HEK293 (cell line): ENCODE data around the gene CHRD.
"Not testable (repeated sequence)": the region's sequence is repeated elsewhere in the genome, so short reads cannot be mapped to it uniquely, and the experiment has no call there.

ENCODE experiments used
- CTCF ChIA-PET: fragments of 350-600 bp; formaldehyde crosslinking; extraction: SDS; loops from one replicate; lab custom pipeline; 2021; ENCODE audit warnings: antibody characterized with exemption; lab: Yijun Ruan, JAX
- POLR2A ChIA-PET: fragments of 300-600 bp; formaldehyde crosslinking; extraction: SDS; loops from one replicate; lab custom pipeline; 2020; ENCODE audit warnings: antibody characterized with exemption, inconsistent platforms; lab: Yijun Ruan, JAX
- H3K27ac ChIP-seq: fragments of 200-500 bp; sonication (Bioruptor generic); 2 replicates; pipeline ENCODE4 v1.5.1; 2014; ENCODE audit warnings: low read depth, low read length, control low read depth, inconsistent platforms; ENCODE audit errors: extremely low read depth
- H3K36me3 ChIP-seq, 2 experiments: fragments of 200-500 bp in 1 of 2; sonication (Bioruptor generic) in 1 of 2; 1 replicate in 1 of 2; 2 replicates in 1 of 2; pipeline ENCODE4 v1.5.1; 2014 to 2017; ENCODE audit warnings: inconsistent platforms in 2 of 2, low read length in 2 of 2; ENCODE audit not compliant: control insufficient read depth in 2 of 2, insufficient read depth in 1 of 2
- H3K4me1 ChIP-seq: fragments of 200-500 bp; sonication (Bioruptor generic); 2 replicates; pipeline ENCODE4 v1.5.1; 2014; ENCODE audit warnings: mild to moderate bottlenecking, low read length, inconsistent platforms; ENCODE audit not compliant: control insufficient read depth, insufficient read depth
- H3K4me3 ChIP-seq: 2 replicates; pipeline ENCODE4 v1.5.1; 2011; ENCODE audit warnings: low read depth, mild to moderate bottlenecking, control low read depth, low read length, moderate library complexity
- H3K9me3 ChIP-seq: fragments of 200-500 bp; sonication (Bioruptor generic); 2 replicates; pipeline ENCODE4 v1.5.1; 2014; ENCODE audit warnings: low read depth, low read length, inconsistent platforms; ENCODE audit not compliant: control insufficient read depth, insufficient read depth
- HOXC10 ChIP-seq: sonication (generic); formaldehyde crosslinking; IDR thresholded peaks from 2 replicates; pipeline ENCODE4 v1.8.1; 2023; ENCODE audit warnings: mild to moderate bottlenecking, missing genetic modification reagents
- PATZ1 ChIP-seq: fragments of 450-650 bp; formaldehyde crosslinking; IDR thresholded peaks from 2 replicates; pipeline ENCODE4 v1.5.1; 2016; ENCODE audit warnings: missing biosample characterization, missing genetic modification characterization
- PRDM10 ChIP-seq: fragments of 450-650 bp; formaldehyde crosslinking; IDR thresholded peaks from 2 replicates; pipeline ENCODE4 v1.5.1; 2016; ENCODE audit warnings: missing biosample characterization, missing genetic modification characterization
- SP3 ChIP-seq: fragments of 450-650 bp; formaldehyde crosslinking; IDR thresholded peaks from 2 replicates; pipeline ENCODE4 v1.5.1; 2016; ENCODE audit warnings: missing biosample characterization, missing genetic modification characterization
- ZBTB44 ChIP-seq: fragments of 450-650 bp; IDR thresholded peaks from 2 replicates; pipeline ENCODE4 v1.5.1; 2018; ENCODE audit warnings: missing biosample characterization, mild to moderate bottlenecking, missing genetic modification characterization
- ZBTB7A ChIP-seq: fragments of 450-650 bp; formaldehyde crosslinking; IDR thresholded peaks from 2 replicates; pipeline ENCODE4 v1.5.1; 2016; ENCODE audit warnings: low read depth, missing biosample characterization, missing genetic modification characterization
- ZNF132 ChIP-seq: fragments of 450-650 bp; formaldehyde crosslinking; IDR thresholded peaks from 2 replicates; pipeline ENCODE4 v1.5.1; 2017; ENCODE audit warnings: missing biosample characterization, missing genetic modification characterization, borderline replicate concordance
- ZNF146 ChIP-seq: fragments of 450-650 bp; formaldehyde crosslinking; IDR thresholded peaks from 2 replicates; pipeline ENCODE4 v1.5.1; 2016; ENCODE audit warnings: missing biosample characterization, missing genetic modification characterization
- ZNF169 ChIP-seq: fragments of 450-650 bp; formaldehyde crosslinking; IDR thresholded peaks from 2 replicates; pipeline ENCODE4 v1.5.1; 2016; ENCODE audit warnings: missing biosample characterization, missing genetic modification characterization
- ZNF184 ChIP-seq: fragments of 450-650 bp; IDR thresholded peaks from 2 replicates; pipeline ENCODE4 v1.5.1; 2018; ENCODE audit warnings: missing biosample characterization, mild to moderate bottlenecking, missing genetic modification characterization
- ZNF19 ChIP-seq: fragments of 450-650 bp; formaldehyde crosslinking; IDR thresholded peaks from 2 replicates; pipeline ENCODE4; 2016; ENCODE audit warnings: missing biosample characterization, missing genetic modification characterization, low read depth
- ZNF354C ChIP-seq: fragments of 450-650 bp; formaldehyde crosslinking; IDR thresholded peaks from 2 replicates; pipeline ENCODE4 v1.5.1; 2016; ENCODE audit warnings: missing biosample characterization, missing genetic modification characterization, low read depth, borderline replicate concordance
- ZNF362 ChIP-seq: fragments of 450-650 bp; formaldehyde crosslinking; IDR thresholded peaks from 2 replicates; pipeline ENCODE4 v1.5.1; 2016; ENCODE audit warnings: missing biosample characterization, missing genetic modification characterization
- ZNF610 ChIP-seq: fragments of 450-650 bp; formaldehyde crosslinking; IDR thresholded peaks from 2 replicates; pipeline ENCODE4 v1.5.1; 2016; ENCODE audit warnings: missing biosample characterization, missing genetic modification characterization, borderline replicate concordance
- ZNF785 ChIP-seq: fragments of 450-650 bp; formaldehyde crosslinking; IDR thresholded peaks from 2 replicates; pipeline ENCODE4 v1.5.1; 2016; ENCODE audit warnings: missing biosample characterization, missing genetic modification characterization
- TF ChIP-seq, protein P1 (sequence below): fragments of 450-650 bp; formaldehyde crosslinking; IDR thresholded peaks from 2 replicates; pipeline ENCODE4 v1.5.1; 2016; ENCODE audit warnings: missing biosample characterization, missing genetic modification characterization

CHRD gene

GRCh38 chr3:184433178-184433577 is 53.3 kb downstream of the CHRD start:
- H3K4me3 ChIP-seq, H3K4me1 ChIP-seq, H3K27ac ChIP-seq, CTCF ChIA-PET, POLR2A ChIA-PET, H3K36me3 ChIP-seq, H3K9me3 ChIP-seq: not testable (repeated sequence)
- TF ChIP-seq ZNF146 (tag by site-specific recombination): peak; percentile 78

DNA sequence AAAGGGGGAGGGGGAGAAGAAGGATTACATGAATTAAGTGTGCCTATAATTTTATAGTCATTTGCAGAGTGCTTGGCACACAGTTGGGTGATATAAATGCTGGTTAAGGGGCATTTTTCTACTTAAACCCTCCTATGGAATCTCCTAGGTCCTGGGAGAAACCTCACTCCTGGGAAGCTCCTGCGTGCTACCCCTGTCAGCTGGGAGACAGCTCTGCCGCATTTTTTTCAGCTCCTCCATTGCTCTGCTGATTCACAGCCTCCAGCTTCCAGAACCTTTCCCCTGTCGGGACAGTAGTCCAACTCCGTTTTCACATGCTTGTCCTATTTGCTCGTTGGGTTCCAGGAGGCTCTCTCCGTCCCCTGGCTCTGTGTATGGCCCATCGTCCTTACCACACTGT is 59.2 kb downstream of the CHRD start:
- no peaks in the 10 kb centered on the region for H3K36me3 ChIP-seq
- CTCF ChIA-PET: interaction anchor here (0.6 kb wide), 4 partner anchors 53 to 831 kb away, joined by 3 read pairs; no protein-coding TSS in a partner anchor
- no peak overlapping the region for H3K27ac ChIP-seq
- TF ChIP-seq PRDM10 (tag by site-specific recombination) (no peak), PATZ1 (no peak), ZNF785 (tag by site-specific recombination) (no peak), SP3 (tag by site-specific recombination) (no peak), ZNF354C (tag by site-specific recombination) (no peak), HOXC10 (no peak), ZNF184 (tag by site-specific recombination) (no peak), ZBTB7A (tag by site-specific recombination) (no peak), ZBTB44 (no peak), ZNF610 (no peak), ZNF19 (tag by site-specific recombination) (no peak), ZNF169 (tag by site-specific recombination) (no peak), ZNF132 (tag by site-specific recombination) (no peak), ZNF362 (tag by site-specific recombination) (no peak)
- TF ChIP-seq, protein P1, sequence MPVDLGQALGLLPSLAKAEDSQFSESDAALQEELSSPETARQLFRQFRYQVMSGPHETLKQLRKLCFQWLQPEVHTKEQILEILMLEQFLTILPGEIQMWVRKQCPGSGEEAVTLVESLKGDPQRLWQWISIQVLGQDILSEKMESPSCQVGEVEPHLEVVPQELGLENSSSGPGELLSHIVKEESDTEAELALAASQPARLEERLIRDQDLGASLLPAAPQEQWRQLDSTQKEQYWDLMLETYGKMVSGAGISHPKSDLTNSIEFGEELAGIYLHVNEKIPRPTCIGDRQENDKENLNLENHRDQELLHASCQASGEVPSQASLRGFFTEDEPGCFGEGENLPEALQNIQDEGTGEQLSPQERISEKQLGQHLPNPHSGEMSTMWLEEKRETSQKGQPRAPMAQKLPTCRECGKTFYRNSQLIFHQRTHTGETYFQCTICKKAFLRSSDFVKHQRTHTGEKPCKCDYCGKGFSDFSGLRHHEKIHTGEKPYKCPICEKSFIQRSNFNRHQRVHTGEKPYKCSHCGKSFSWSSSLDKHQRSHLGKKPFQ: no peak
- TF ChIP-seq, all 188 proteins: peak for 0
- Histone ChIP-seq H3K9me3 (no peaks in the 10 kb centered on the region), H3K4me3 (no peak overlapping the region), H3K4me1 (no peaks in the 10 kb centered on the region)
- POLR2A ChIA-PET: no interaction called here
